ENCODE data around the gene FNDC8. TPM values are rescaled to one million over a fixed set of nuclear protein-coding genes. Genes with fewer than 3 reads are reported as not detected.

FNDC8 gene
- polyA plus RNA-seq, 2 of the 4 experiments (the other 2 are of a cell fraction), result not detected

- FAIRE-seq (no peak), ATAC-seq (peak; percentile 8 to 13; a peak in 5 of 6 replicates), DNase-seq (ENCODE audit: low read depth in 1 of 2, low spot score in 1 of 2) (peak in 1 of 2 experiments; percentile 75)
- 2% methylated on average over 9 of the region's 9 CpGs for WGBS (ENCODE audit: missing lambda C conversion rate)
- Histone ChIP-seq H3K9me3 (no peaks in the 10 kb centered on the region), H3K4me3 (peak overlapping the region; percentile 90), H3K4me1 (peaks cover 54% of the 10 kb centered on the region), H3K4me2 (peak overlapping the region; percentile 90), H3K27ac (peak overlapping the region; percentile 96)
- ChIA-PET POLR2A (interaction anchor here (1.0 to 1.2 kb wide), 2 partner anchors 10 to 24 kb away, joined by 4 read pairs; partner anchors contain the start of gene RFFL), CTCF (interaction anchor here (0.5 to 2.3 kb wide), 15 partner anchors 8 to 660 kb away, joined by 3 to 20 read pairs (median 3); partner anchors contain the start of genes RAD51D and RFFL)
- TF ChIP-seq JUNB (IDR thresholded peaks at IDR 0.05) (no peak), TP53 (CRISPR knock-in tag; IDR thresholded peaks at IDR 0.05) (no peak), ATOH8 (CRISPR knock-in tag; IDR thresholded peaks at IDR 0.05; ENCODE audit: low read depth) (no peak), POLR2AphosphoS2 (conservative IDR thresholded peaks at IDR 0.05; ENCODE audit: low read length) (0 out of 2 replicates have a peak, but pooled peaks have one; percentile 22), MAZ (IDR thresholded peaks at IDR 0.05; ENCODE audit: borderline replicate concordance, low read depth, low read length) (no peak), GATA3 (IDR thresholded peaks at IDR 0.05; ENCODE audit: borderline replicate concordance) (peak; percentile 27; the same call in 1 of the 2 replicates), MAX (IDR thresholded peaks at IDR 0.05) (peak; percentile 58), CEBPB (IDR thresholded peaks at IDR 0.05) (peak in 1 of 2 experiments; percentile 18; a peak in 1 of 4 replicates), MYC (IDR thresholded peaks at IDR 0.05; ENCODE audit: borderline replicate concordance, low read length) (peak; percentile 60; the same call in 1 of the 2 replicates)
Measured at GRCh38 chr17:35087731-35088355, 33.6 kb upstream of the FNDC8 start.

- Histone ChIP-seq H3K4me3 (peak overlapping the region; percentile 90), H3K4me2 (peak overlapping the region; percentile 90), H3K27ac (peak overlapping the region; percentile 96), H3K4me1 (peaks cover 48% of the 10 kb centered on the region), H3K9me3 (no peaks in the 10 kb centered on the region)
- DNase-seq (ENCODE audit: low read depth in 1 of 2, low spot score in 1 of 2) (peak in 1 of 2 experiments; percentile 64), FAIRE-seq (peak; percentile 13), ATAC-seq (peak; percentile 66 to 70)
- TF ChIP-seq HOXA7 (CRISPR knock-in tag; IDR thresholded peaks at IDR 0.05) (no peak), RFX5 (IDR thresholded peaks at IDR 0.05) (peak; percentile 40; the same call in 1 of the 2 replicates), POLR2A (IDR thresholded peaks at IDR 0.05; ENCODE audit: low read length) (peak; percentile 21; the same call in 1 of the 2 replicates), FOSB (CRISPR knock-in tag; IDR thresholded peaks at IDR 0.05) (peak; percentile 61; the same call in 1 of the 2 replicates), KDM5A (IDR thresholded peaks at IDR 0.05) (no peak), USF2 (IDR thresholded peaks at IDR 0.05) (no peak), MAX (IDR thresholded peaks at IDR 0.05) (peak; percentile 32; the same call in 1 of the 2 replicates), RARB (CRISPR knock-in tag; IDR thresholded peaks at IDR 0.05) (no peak), POLR2AphosphoS2 (conservative IDR thresholded peaks at IDR 0.05; ENCODE audit: low read length) (no peak), NPAS2 (CRISPR knock-in tag; IDR thresholded peaks at IDR 0.05; ENCODE audit: borderline replicate concordance) (no peak), E2F6 (IDR thresholded peaks at IDR 0.05; ENCODE audit: borderline replicate concordance, low read depth) (no peak), SMC3 (IDR thresholded peaks at IDR 0.05) (peak; percentile 7; the same call in 1 of the 3 replicates), EHMT2 (IDR thresholded peaks at IDR 0.05; ENCODE audit: low read depth) (no peak), RAD21 (conservative IDR thresholded peaks at IDR 0.05 in 1 of 2, IDR thresholded peaks at IDR 0.05 in 1 of 2) (peak in 1 of 2 experiments; percentile 20; a peak in 1 of 5 replicates)
- POLR2A ChIA-PET, result interaction anchor here (1.0 to 1.2 kb wide), 2 partner anchors 11 to 25 kb away, joined by 4 read pairs; partner anchors contain the start of gene RFFL
- 0% methylated on average over 26 of the region's 26 CpGs for WGBS (ENCODE audit: missing lambda C conversion rate)
- CTCF ChIA-PET, result interaction anchor here (0.7 to 2.3 kb wide), 10 partner anchors 9 to 91 kb away, joined by 3 to 20 read pairs (median 4); partner anchors contain the start of genes RAD51D and RFFL
Measured at GRCh38 chr17:35088356-35088880, 33.0 kb upstream of the FNDC8 start.

Measured in A549 (cell line).